Loucy (cell line): Measurements from ENCODE around the gene PTPRT.

Experiments used
- H2AFZ ChIP-seq: fragments of 200-600 bp; sonication (generic); 2 replicates; pipeline ENCODE4 v1.6.0; 2016; ENCODE audit warnings: antibody characterized with exemption, mild to moderate bottlenecking, low read length, moderate library complexity
- H3F3A ChIP-seq: fragments of 200-600 bp; 2 replicates; pipeline ENCODE4 v1.6.0; 2016; ENCODE audit warnings: antibody characterized with exemption, low read depth, mild to moderate bottlenecking
- H3K27me3 ChIP-seq: fragments of 200-600 bp; sonication (generic); 2 replicates; pipeline ENCODE4 v1.6.1; 2014; ENCODE audit warnings: low read length, mild to moderate bottlenecking; ENCODE audit not compliant: insufficient read depth, poor library complexity, severe bottlenecking
- H3K36me3 ChIP-seq: fragments of 200-600 bp; sonication (generic); 2 replicates; pipeline ENCODE4 v1.6.1; 2016; ENCODE audit warnings: low read length; ENCODE audit not compliant: insufficient read depth
- H3K4me1 ChIP-seq: fragments of 200-600 bp; sonication (generic); 2 replicates; pipeline ENCODE4 v1.5.1; 2014; ENCODE audit warnings: low read length, mild to moderate bottlenecking; ENCODE audit not compliant: insufficient read depth, poor library complexity, severe bottlenecking
- H3K4me2 ChIP-seq: fragments of 200-600 bp; sonication (generic); 2 replicates; pipeline ENCODE4 v1.6.0; 2014; ENCODE audit warnings: antibody characterized with exemption, low read length, low read depth, mild to moderate bottlenecking; ENCODE audit not compliant: poor library complexity, severe bottlenecking
- H3K4me3 ChIP-seq: fragments of 200-600 bp; sonication (generic); 2 replicates; pipeline ENCODE4 v1.5.1; 2014; ENCODE audit warnings: low read length, mild to moderate bottlenecking, mixed read lengths; ENCODE audit not compliant: poor library complexity, severe bottlenecking
- H3K79me2 ChIP-seq: fragments of 200-600 bp; sonication (generic); 2 replicates; pipeline ENCODE4 v1.6.1; 2014; ENCODE audit warnings: low read length; ENCODE audit not compliant: insufficient read depth
- H3K9ac ChIP-seq: fragments of 200-600 bp; sonication (generic); 2 replicates; pipeline ENCODE4 v1.6.0; 2014; ENCODE audit warnings: mild to moderate bottlenecking, low read depth, low read length, moderate library complexity; ENCODE audit not compliant: poor library complexity, severe bottlenecking
- H3K9me2 ChIP-seq: fragments of 200-600 bp; sonication (generic); replicated peaks from 2 replicates; pipeline ENCODE4 v1.6.1; 2016; ENCODE audit warnings: low read depth, low read length, mixed read lengths
- H3K9me3 ChIP-seq: fragments of 200-600 bp; sonication (generic); 2 replicates; pipeline ENCODE4 v1.6.1; 2014; ENCODE audit warnings: mild to moderate bottlenecking, antibody characterized with exemption, low read length, low read depth; ENCODE audit not compliant: insufficient read depth
- H4K20me1 ChIP-seq: fragments of 200-600 bp; sonication (generic); 2 replicates; pipeline ENCODE4 v1.6.0; 2014; ENCODE audit warnings: antibody characterized with exemption, low read length, mild to moderate bottlenecking; ENCODE audit not compliant: insufficient read depth, poor library complexity, severe bottlenecking
- EZH2phosphoT487 ChIP-seq: fragments of 200-600 bp; IDR thresholded peaks from 2 replicates; pipeline ENCODE4 v1.6.1; 2018; ENCODE audit warnings: antibody characterized with exemption, mild to moderate bottlenecking, moderate library complexity, borderline replicate concordance
- TF ChIP-seq, protein P1 (sequence below): fragments of 200-600 bp; sonication (generic); conservative IDR thresholded peaks from 2 replicates; pipeline ENCODE4 v1.5.1; 2014; ENCODE audit warnings: mild to moderate bottlenecking, antibody characterized with exemption, low read length

PTPRT gene

GRCh38 chr20:42735539-42735938 lies 454.2 kb downstream of the PTPRT start:
- Histone ChIP-seq H3K36me3 (no peaks in the 10 kb centered on the region), H3K79me2 (no peaks in the 10 kb centered on the region), H3K4me3 (no peak overlapping the region), H4K20me1 (no peaks in the 10 kb centered on the region), H2AFZ (no peak overlapping the region), H3K27me3 (no peaks in the 10 kb centered on the region), H3F3A (no peaks in the 10 kb centered on the region), H3K4me1 (no peaks in the 10 kb centered on the region), H3K9me3 (peaks cover 3% of the 10 kb centered on the region; the same call in 1 of the 2 replicates), H3K4me2 (no peak overlapping the region), H3K9ac (no peak overlapping the region), H3K9me2 (no peaks in the 10 kb centered on the region)
- TF ChIP-seq, protein P1, sequence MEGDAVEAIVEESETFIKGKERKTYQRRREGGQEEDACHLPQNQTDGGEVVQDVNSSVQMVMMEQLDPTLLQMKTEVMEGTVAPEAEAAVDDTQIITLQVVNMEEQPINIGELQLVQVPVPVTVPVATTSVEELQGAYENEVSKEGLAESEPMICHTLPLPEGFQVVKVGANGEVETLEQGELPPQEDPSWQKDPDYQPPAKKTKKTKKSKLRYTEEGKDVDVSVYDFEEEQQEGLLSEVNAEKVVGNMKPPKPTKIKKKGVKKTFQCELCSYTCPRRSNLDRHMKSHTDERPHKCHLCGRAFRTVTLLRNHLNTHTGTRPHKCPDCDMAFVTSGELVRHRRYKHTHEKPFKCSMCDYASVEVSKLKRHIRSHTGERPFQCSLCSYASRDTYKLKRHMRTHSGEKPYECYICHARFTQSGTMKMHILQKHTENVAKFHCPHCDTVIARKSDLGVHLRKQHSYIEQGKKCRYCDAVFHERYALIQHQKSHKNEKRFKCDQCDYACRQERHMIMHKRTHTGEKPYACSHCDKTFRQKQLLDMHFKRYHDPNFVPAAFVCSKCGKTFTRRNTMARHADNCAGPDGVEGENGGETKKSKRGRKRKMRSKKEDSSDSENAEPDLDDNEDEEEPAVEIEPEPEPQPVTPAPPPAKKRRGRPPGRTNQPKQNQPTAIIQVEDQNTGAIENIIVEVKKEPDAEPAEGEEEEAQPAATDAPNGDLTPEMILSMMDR: no peak
- no peak for TF ChIP-seq EZH2phosphoT487

- H2AFZ ChIP-seq: no peak overlapping the region
- no peak overlapping the region for H3K9ac ChIP-seq
- no peaks in the 10 kb centered on the region; the same call in 1 of the 2 replicates for H3K9me3 ChIP-seq
- no peak overlapping the region for H3K4me3 ChIP-seq
- H3K36me3 ChIP-seq: no peaks in the 10 kb centered on the region
- no peaks in the 10 kb centered on the region for H3K9me2 ChIP-seq
- no peaks in the 10 kb centered on the region for H3K27me3 ChIP-seq
- H3F3A ChIP-seq: no peaks in the 10 kb centered on the region
- no peak for TF ChIP-seq EZH2phosphoT487
- TF ChIP-seq, protein P1: no peak
- no peaks in the 10 kb centered on the region for H3K4me1 ChIP-seq
- no peaks in the 10 kb centered on the region for H4K20me1 ChIP-seq
- H3K4me2 ChIP-seq: no peak overlapping the region
- no peaks in the 10 kb centered on the region for H3K79me2 ChIP-seq
These were observed 454.9 kb downstream of the PTPRT start for GRCh38 chr20:42734660-42735368.

- Histone ChIP-seq H3K9ac (no peak overlapping the region), H3K79me2 (no peaks in the 10 kb centered on the region), H3K9me3 (0 out of 2 replicates have a peak, but pooled peaks cover 3% of the 10 kb centered on the region), H4K20me1 (no peaks in the 10 kb centered on the region), H3K36me3 (no peaks in the 10 kb centered on the region), H2AFZ (no peak overlapping the region), H3F3A (no peaks in the 10 kb centered on the region), H3K4me1 (no peaks in the 10 kb centered on the region), H3K27me3 (no peaks in the 10 kb centered on the region), H3K4me2 (no peak overlapping the region), H3K4me3 (no peak overlapping the region), H3K9me2 (no peaks in the 10 kb centered on the region)
- TF ChIP-seq EZH2phosphoT487: no peak
- TF ChIP-seq, protein P1: no peak
These were observed 467.8 kb downstream of the PTPRT start for GRCh38 chr20:42721923-42722322.
